Parathyroid adenoma (tissue), 2 donors: ENCODE data around the gene SLC44A3.

ENCODE experiments used
- H2AFZ ChIP-seq: fragments of 300-600 bp; sonication (generic); one replicate; pipeline ENCODE4 v1.7.0; 2017; ENCODE audit warnings: antibody characterized with exemption, mild to moderate bottlenecking
- H3K27ac ChIP-seq: fragments of 300-600 bp; sonication (generic); one replicate; pipeline ENCODE4 v1.7.0; 2017
- H3K27me3 ChIP-seq: fragments of 300-600 bp; sonication (generic); one replicate; pipeline ENCODE4 v1.7.0; 2017; ENCODE audit warnings: low read length; ENCODE audit not compliant: control insufficient read depth, insufficient read depth
- H3K36me3 ChIP-seq: fragments of 300-600 bp; sonication (generic); one replicate; pipeline ENCODE4 v1.7.0; 2017; ENCODE audit warnings: low read length; ENCODE audit not compliant: control insufficient read depth, insufficient read depth
- H3K4me1 ChIP-seq: fragments of 300-600 bp; sonication (generic); one replicate; pipeline ENCODE4 v1.7.0; 2017; ENCODE audit warnings: control low read depth
- H3K4me2 ChIP-seq: fragments of 300-600 bp; sonication (generic); one replicate; pipeline ENCODE4 v1.7.0; 2017; ENCODE audit warnings: low read length
- H3K4me3 ChIP-seq: fragments of 300-600 bp; sonication (generic); one replicate; pipeline ENCODE4 v1.7.0; 2017; ENCODE audit warnings: low read depth, low read length
- H3K79me2 ChIP-seq: fragments of 300-600 bp; sonication (generic); one replicate; pipeline ENCODE4 v1.7.0; 2017; ENCODE audit warnings: control low read depth
- H3K9ac ChIP-seq: fragments of 300-600 bp; sonication (generic); one replicate; pipeline ENCODE4 v1.7.0; 2017; ENCODE audit warnings: mild to moderate bottlenecking
- H3K9me3 ChIP-seq: fragments of 300-600 bp; sonication (generic); one replicate; pipeline ENCODE4 v1.7.0; 2017; ENCODE audit warnings: low read length; ENCODE audit not compliant: control insufficient read depth
- CTCF ChIP-seq: fragments of 300-600 bp; sonication (generic); IDR thresholded peaks from one replicate; pipeline ENCODE4 v1.7.0; 2017; ENCODE audit warnings: antibody characterized with exemption, mild to moderate bottlenecking
- donor health status: primary hyperparathyroidism.

The SLC44A3 gene

GRCh38 chr1:94888201-94888600, 68.0 kb downstream of the SLC44A3 start:
- Histone ChIP-seq H3K27me3 (no peaks in the 10 kb centered on the region), H3K9ac (no peak overlapping the region), H2AFZ (no peak overlapping the region), H3K27ac (no peak overlapping the region), H3K4me3 (no peak overlapping the region), H3K9me3 (no peaks in the 10 kb centered on the region), H3K4me1 (no peaks in the 10 kb centered on the region), H3K79me2 (no peaks in the 10 kb centered on the region), H3K4me2 (no peak overlapping the region), H3K36me3 (no peaks in the 10 kb centered on the region)
- TF ChIP-seq CTCF, result no peak

GRCh38 chr1:94892604-94893254, 72.6 kb downstream of the SLC44A3 start:
- Histone ChIP-seq H3K4me1 (no peaks in the 10 kb centered on the region), H3K27me3 (no peaks in the 10 kb centered on the region), H3K36me3 (no peaks in the 10 kb centered on the region), H3K79me2 (no peaks in the 10 kb centered on the region), H3K9me3 (no peaks in the 10 kb centered on the region), H3K4me2 (no peak overlapping the region), H2AFZ (no peak overlapping the region), H3K9ac (no peak overlapping the region), H3K27ac (no peak overlapping the region), H3K4me3 (no peak overlapping the region)
- no peak for TF ChIP-seq CTCF

GRCh38 chr1:94894630-94895029, 74.5 kb downstream of the SLC44A3 start:
- H3K4me3 ChIP-seq, result no peak overlapping the region
- no peak overlapping the region for H3K4me2 ChIP-seq
- no peaks in the 10 kb centered on the region for H3K27me3 ChIP-seq
- H3K9me3 ChIP-seq, result no peaks in the 10 kb centered on the region
- H2AFZ ChIP-seq, result no peak overlapping the region
- H3K27ac ChIP-seq, result no peak overlapping the region
- H3K36me3 ChIP-seq, result no peaks in the 10 kb centered on the region
- H3K79me2 ChIP-seq, result no peaks in the 10 kb centered on the region
- no peaks in the 10 kb centered on the region for H3K4me1 ChIP-seq
- TF ChIP-seq CTCF, result no peak
- no peak overlapping the region for H3K9ac ChIP-seq

GRCh38 chr1:94895518-94895917, 75.4 kb downstream of the SLC44A3 start:
- no peaks in the 10 kb centered on the region for H3K36me3 ChIP-seq

More at GRCh38 chr1:94895518-94895917, 75.4 kb downstream of the SLC44A3 start:
- Histone ChIP-seq H3K27me3 (no peaks in the 10 kb centered on the region), H3K9ac (no peak overlapping the region), H3K4me3 (no peak overlapping the region), H3K27ac (no peak overlapping the region), H3K4me2 (no peak overlapping the region), H3K79me2 (no peaks in the 10 kb centered on the region), H3K4me1 (no peaks in the 10 kb centered on the region), H3K9me3 (no peaks in the 10 kb centered on the region), H2AFZ (no peak overlapping the region)
- TF ChIP-seq CTCF, result no peak
